IMR-90 (cell line): ENCODE data around the gene RAPGEFL1.

Experiments used
- CEBPB ChIP-seq: IDR thresholded peaks from 2 replicates; pipeline ENCODE4 v1.6.1; 2012; ENCODE audit warnings: low read depth, low read length, improper control_type of control experiment
- CTCF ChIP-seq: conservative IDR thresholded peaks from 2 replicates; pipeline ENCODE4 v1.5.1; 2012; ENCODE audit warnings: mild to moderate bottlenecking, low read depth, low read length, improper control_type of control experiment
- FOS ChIP-seq: fragments of 150-350 bp; IDR thresholded peaks from 2 replicates; pipeline ENCODE4 v1.6.1; 2016; ENCODE audit warnings: low read depth, low read length
- MAFK ChIP-seq: IDR thresholded peaks from 2 replicates; pipeline ENCODE4 v1.6.1; 2012; ENCODE audit warnings: low read depth, low read length, improper control_type of control experiment
- MAZ ChIP-seq: IDR thresholded peaks from 2 replicates; pipeline ENCODE4 v1.6.1; 2012; ENCODE audit warnings: low read depth, mild to moderate bottlenecking, low read length, improper control_type of control experiment, moderate library complexity, borderline replicate concordance
- MXI1 ChIP-seq: IDR thresholded peaks from 2 replicates; pipeline ENCODE4 v1.6.1; 2012; ENCODE audit warnings: low read depth, mild to moderate bottlenecking, low read length, moderate library complexity, borderline replicate concordance
- POLR2A ChIP-seq: IDR thresholded peaks from 2 replicates; pipeline ENCODE4 v1.6.1; 2012; ENCODE audit warnings: mild to moderate bottlenecking, low read depth, low read length
- RAD21 ChIP-seq: IDR thresholded peaks from 2 replicates; pipeline ENCODE4 v1.6.1; 2012; ENCODE audit warnings: low read length, improper control_type of control experiment
- SMC3 ChIP-seq: fragments of 150-350 bp; IDR thresholded peaks from 2 replicates; pipeline ENCODE4 v1.6.1; 2016; ENCODE audit warnings: low read depth, mild to moderate bottlenecking, antibody characterized with exemption, low read length, moderate library complexity

- TF ChIP-seq CTCF, result no peak
- no peak for TF ChIP-seq SMC3
- TF ChIP-seq RAD21, result no peak
- TF ChIP-seq CEBPB, result no peak
- TF ChIP-seq POLR2A, result no peak
- no peak for TF ChIP-seq MXI1
- no peak for TF ChIP-seq MAZ
- no peak for TF ChIP-seq FOS
- no peak for TF ChIP-seq MAFK
Measured at GRCh38 chr17:40218006-40218739, 40.9 kb downstream of the RAPGEFL1 start.
